PC-3 (cell line): ENCODE results near the gene ZYG11B.

Source experiments
- EZH2 ChIP-seq: fragments of 300-600 bp; sonication (generic); IDR thresholded peaks from one replicate; pipeline ENCODE4 v1.6.1; 2017; ENCODE audit warnings: antibody characterized with exemption, mild to moderate bottlenecking, low read length; ENCODE audit not compliant: unreplicated experiment
- EZH2phosphoT487 ChIP-seq: fragments of 300-600 bp; sonication (generic); IDR thresholded peaks from 2 replicates; pipeline ENCODE4 v1.6.1; 2018; ENCODE audit warnings: mild to moderate bottlenecking, antibody characterized with exemption, low read length, borderline replicate concordance
- TF ChIP-seq, protein P1 (sequence below): fragments of 300-600 bp; sonication (generic); conservative IDR thresholded peaks from 2 replicates; pipeline ENCODE4 v1.5.1; 2017; ENCODE audit warnings: antibody characterized with exemption, low read depth, mild to moderate bottlenecking, low read length

DNA sequence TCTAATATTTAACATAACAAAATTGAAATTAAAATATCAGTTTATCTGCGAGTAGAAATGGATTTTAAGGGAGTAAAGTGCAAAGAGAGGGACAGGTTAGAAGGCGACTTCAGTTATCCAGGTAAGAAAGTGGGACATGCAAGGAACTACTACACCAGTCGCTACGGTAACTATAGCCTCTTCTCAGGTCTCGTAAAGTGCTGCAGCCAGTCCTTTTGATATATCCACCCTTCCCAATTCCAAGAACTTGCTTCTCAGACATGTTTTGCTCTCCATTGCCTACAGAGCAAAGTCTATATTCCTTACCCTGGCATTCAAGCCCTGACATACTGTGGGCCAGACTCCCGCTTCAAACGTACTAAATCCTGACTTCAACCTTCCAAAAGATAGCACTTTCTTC lies 30.6 kb upstream of the ZYG11B start:
- TF ChIP-seq, protein P1, sequence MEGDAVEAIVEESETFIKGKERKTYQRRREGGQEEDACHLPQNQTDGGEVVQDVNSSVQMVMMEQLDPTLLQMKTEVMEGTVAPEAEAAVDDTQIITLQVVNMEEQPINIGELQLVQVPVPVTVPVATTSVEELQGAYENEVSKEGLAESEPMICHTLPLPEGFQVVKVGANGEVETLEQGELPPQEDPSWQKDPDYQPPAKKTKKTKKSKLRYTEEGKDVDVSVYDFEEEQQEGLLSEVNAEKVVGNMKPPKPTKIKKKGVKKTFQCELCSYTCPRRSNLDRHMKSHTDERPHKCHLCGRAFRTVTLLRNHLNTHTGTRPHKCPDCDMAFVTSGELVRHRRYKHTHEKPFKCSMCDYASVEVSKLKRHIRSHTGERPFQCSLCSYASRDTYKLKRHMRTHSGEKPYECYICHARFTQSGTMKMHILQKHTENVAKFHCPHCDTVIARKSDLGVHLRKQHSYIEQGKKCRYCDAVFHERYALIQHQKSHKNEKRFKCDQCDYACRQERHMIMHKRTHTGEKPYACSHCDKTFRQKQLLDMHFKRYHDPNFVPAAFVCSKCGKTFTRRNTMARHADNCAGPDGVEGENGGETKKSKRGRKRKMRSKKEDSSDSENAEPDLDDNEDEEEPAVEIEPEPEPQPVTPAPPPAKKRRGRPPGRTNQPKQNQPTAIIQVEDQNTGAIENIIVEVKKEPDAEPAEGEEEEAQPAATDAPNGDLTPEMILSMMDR, result no peak
- TF ChIP-seq EZH2phosphoT487, result no peak
- no peak for TF ChIP-seq EZH2
